Muscle layer of colon (tissue), 2 donors: ENCODE measurements around the gene IFIT1.

Source experiments
- H3K27ac ChIP-seq: one replicate; pipeline ENCODE4 v1.7.0; 2013; ENCODE audit warnings: low read depth, mild to moderate bottlenecking, low read length, moderate library complexity
- H3K27me3 ChIP-seq, 2 donors: one replicate each; pipeline ENCODE4 v1.7.0; 2013; ENCODE audit warnings: low read length in 2 of 2, mild to moderate bottlenecking in 2 of 2; ENCODE audit not compliant: insufficient read depth in 2 of 2, control insufficient read depth in 1 of 2
- H3K36me3 ChIP-seq: one replicate; pipeline ENCODE4 v1.7.0; 2013; ENCODE audit warnings: mild to moderate bottlenecking, low read length; ENCODE audit not compliant: insufficient read depth
- H3K4me1 ChIP-seq: one replicate; pipeline ENCODE4 v1.7.0; 2013; ENCODE audit warnings: mild to moderate bottlenecking, low read length; ENCODE audit not compliant: insufficient read depth
- H3K4me3 ChIP-seq, 2 donors: one replicate each; pipeline ENCODE4 v1.7.0; 2013; ENCODE audit warnings: low read length in 2 of 2, low read depth in 1 of 2, mild to moderate bottlenecking in 1 of 2, moderate library complexity in 1 of 2
- H3K9ac ChIP-seq: one replicate; pipeline ENCODE4 v1.7.0; 2013; ENCODE audit warnings: low read length
- H3K9me3 ChIP-seq: one replicate; pipeline ENCODE4 v1.7.0; 2013; ENCODE audit warnings: mild to moderate bottlenecking, low read length
- donor health status: abdominal sarcoma.
- donor health status: Adenocarcinoma of cecum.

The IFIT1 gene

DNA sequence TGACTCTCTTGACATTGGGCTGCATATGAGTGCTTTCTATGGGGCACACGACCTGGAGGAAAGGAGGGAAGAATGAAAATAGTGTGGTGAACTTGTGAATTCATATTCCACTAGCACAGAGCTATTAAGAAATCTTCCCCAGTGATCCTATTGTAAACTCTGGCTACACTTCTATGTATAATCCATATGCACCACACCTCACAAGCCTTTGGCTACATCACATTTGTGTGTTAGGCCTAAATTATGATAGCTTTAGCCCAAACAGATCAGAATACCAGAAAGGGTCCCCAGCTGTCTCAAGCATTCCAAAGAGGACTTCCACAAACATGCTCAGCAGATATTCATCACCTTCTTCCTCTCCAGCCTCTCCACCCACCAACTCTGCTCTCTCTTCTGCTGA, 24.3 kb upstream of the IFIT1 start:
- Histone ChIP-seq H3K9me3 (no peaks in the 10 kb centered on the region), H3K9ac (no peak overlapping the region), H3K36me3 (no peaks in the 10 kb centered on the region), H3K27ac (no peak overlapping the region), H3K4me3 (no peak overlapping the region), H3K27me3 (no peaks in the 10 kb centered on the region), H3K4me1 (peaks cover 19% of the 10 kb centered on the region)

DNA sequence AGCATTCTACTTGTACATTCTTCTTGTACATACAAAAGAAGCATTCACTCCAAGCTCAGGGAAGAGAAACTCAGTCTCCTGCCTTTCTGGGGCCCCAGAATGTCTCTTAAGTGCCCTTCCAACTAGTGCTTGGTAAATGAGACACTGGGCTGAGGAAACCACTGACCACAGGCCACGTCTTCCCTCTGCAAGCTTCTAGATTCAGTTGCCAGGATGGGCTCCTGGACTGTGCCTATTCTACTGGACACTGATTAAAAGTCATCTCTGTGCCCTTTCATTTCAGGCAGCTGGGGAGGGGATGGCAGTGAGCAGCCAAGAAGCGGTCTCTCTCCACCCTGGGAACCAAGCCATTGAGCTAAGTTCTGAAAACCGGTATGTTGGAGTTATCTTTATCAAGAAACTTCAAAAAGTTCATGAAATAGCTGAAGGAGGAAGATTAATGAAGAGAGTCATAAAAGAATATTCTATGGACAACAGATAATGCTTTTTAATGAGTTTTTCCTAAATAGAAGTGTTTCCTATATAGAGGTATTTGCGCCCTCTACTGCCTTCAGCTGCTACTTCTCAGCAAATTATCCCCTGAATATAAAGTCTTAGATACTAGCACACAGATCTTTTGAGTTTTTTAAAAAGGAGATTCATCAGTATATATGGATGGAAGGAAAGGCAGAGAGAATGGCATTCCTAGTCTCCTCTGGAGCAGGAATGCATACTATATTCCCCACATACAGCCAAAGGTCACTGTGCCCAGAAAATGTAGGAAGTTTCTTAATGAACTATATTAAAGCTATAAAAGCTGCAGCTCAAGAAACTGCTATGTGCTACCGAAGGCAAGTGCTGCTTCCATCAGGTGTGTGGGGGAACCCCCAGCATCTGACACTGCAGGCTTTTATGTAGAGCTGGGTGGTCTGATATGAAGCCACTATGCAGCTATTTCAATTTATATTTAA, 23.0 kb upstream of the IFIT1 start:
- H3K27ac ChIP-seq = no peak overlapping the region
- no peaks in the 10 kb centered on the region for H3K9me3 ChIP-seq
- peaks cover 32% of the 10 kb centered on the region for H3K4me1 ChIP-seq
- H3K27me3 ChIP-seq = no peaks in the 10 kb centered on the region
- no peak overlapping the region for H3K9ac ChIP-seq
- no peaks in the 10 kb centered on the region for H3K36me3 ChIP-seq
- H3K4me3 ChIP-seq = no peak overlapping the region

DNA sequence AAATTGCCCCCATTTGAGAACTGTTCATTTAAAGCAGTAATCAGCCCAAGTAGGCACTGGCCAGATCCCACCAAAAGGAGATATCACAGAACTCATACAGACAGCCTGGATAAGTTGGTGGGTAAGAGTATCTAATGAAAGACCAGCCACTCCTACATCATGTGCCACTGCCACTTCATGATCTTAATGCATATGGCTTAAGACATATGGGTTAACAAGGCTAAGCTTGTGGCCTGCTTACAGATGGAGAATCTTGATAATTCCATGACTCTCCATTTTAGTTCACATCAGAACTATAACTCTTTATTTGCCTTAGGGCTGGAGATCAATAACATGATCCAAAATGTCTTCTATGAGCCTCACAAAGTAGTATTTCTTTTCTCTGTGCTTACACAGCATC, 21.3 kb upstream of the IFIT1 start:
- no peaks in the 10 kb centered on the region for H3K36me3 ChIP-seq
- H3K27me3 ChIP-seq = no peaks in the 10 kb centered on the region
- H3K4me3 ChIP-seq = no peak overlapping the region
- H3K27ac ChIP-seq = no peak overlapping the region
- H3K9ac ChIP-seq = no peak overlapping the region
- no peaks in the 10 kb centered on the region for H3K9me3 ChIP-seq
- peaks cover 35% of the 10 kb centered on the region for H3K4me1 ChIP-seq

DNA sequence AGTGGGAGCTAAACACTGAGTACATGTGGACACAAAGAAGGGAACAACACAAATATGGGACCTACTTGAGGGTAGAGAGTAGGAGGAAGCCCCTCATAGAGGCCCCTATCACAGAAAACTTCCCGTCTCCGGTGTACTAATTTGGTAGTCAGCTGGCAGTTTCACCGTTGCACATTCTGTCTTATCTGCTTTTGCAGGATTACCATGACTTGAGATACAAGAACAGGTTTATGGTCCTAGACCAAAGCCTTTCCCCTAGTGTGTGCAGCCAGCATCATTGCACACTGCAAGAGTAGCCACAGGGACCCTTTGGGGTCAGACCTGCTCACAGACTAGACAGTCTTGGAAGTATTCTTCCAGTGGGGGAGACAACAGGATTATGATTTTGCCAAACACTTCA, 20.4 kb upstream of the IFIT1 start:
- no peak overlapping the region for H3K27ac ChIP-seq
- H3K36me3 ChIP-seq = no peaks in the 10 kb centered on the region
- no peaks in the 10 kb centered on the region for H3K27me3 ChIP-seq
- H3K4me1 ChIP-seq = peaks cover 35% of the 10 kb centered on the region
- no peak overlapping the region for H3K4me3 ChIP-seq
- no peaks in the 10 kb centered on the region for H3K9me3 ChIP-seq
- H3K9ac ChIP-seq = no peak overlapping the region

DNA sequence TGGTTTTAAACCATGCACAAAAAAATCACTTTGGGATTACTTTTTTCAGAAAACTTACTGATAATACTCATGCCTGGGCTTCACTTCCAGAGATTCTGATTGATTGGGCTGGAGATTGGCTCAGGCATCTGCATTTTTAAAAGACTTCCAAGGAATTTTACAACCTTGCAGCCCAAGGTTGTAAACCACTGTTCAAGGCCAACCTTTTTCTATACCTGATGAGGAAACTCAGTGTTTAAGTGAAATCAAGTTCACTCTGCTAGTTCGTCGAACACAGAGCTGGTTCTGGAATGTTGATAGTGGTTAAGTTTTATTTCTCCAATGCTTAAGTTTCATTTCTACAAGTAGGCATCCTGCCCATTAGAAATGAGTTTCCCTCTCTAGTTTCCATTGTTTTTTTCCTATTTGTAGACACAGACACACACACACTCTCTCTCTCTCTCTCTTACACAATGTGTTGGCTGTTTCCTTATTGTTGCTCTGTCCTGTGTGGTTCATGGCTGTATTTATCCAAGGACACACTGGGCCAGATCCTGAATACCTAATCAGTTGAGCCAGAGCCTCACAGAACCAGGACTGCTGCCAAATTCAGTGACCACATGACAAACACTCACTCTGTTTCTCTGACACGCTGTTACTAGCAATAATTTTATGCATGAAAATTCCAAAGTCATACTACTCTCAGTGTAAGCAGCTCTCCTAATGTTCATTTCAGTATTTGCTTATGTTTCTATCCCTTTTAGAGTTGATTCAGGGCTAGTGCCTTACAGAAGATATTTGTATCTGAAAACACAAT, 18.3 kb upstream of the IFIT1 start:
- Histone ChIP-seq H3K36me3 (no peaks in the 10 kb centered on the region), H3K4me1 (peaks cover 24% of the 10 kb centered on the region), H3K27me3 (no peaks in the 10 kb centered on the region), H3K9ac (no peak overlapping the region), H3K27ac (peak overlapping the region; percentile 5), H3K4me3 (no peak overlapping the region), H3K9me3 (no peaks in the 10 kb centered on the region)

DNA sequence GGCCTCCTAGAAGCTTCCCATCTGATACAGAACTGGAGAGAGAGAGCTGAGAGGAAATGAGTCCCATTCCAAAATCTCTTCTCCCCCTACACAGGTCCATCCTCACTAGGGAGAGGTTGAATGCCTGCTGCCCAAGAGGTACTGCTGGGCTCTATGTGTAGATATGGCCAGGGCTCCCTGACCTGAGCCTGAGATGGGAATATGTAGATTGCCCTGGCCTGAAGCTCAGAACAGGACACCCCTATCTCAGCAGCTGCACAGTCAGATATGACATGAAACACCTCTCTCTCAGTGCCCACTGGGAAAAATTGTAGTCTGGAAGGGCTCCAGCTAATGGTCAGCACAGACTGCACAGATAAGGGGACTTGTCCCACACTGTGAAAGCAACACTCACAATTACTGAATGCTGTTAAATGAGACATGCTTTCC, 17.7 kb upstream of the IFIT1 start:
- peak overlapping the region; percentile 5 for H3K27ac ChIP-seq
- no peaks in the 10 kb centered on the region for H3K9me3 ChIP-seq
- no peaks in the 10 kb centered on the region for H3K36me3 ChIP-seq
- no peak overlapping the region for H3K4me3 ChIP-seq
- peaks cover 19% of the 10 kb centered on the region for H3K4me1 ChIP-seq
- H3K9ac ChIP-seq = no peak overlapping the region
- no peaks in the 10 kb centered on the region for H3K27me3 ChIP-seq

DNA sequence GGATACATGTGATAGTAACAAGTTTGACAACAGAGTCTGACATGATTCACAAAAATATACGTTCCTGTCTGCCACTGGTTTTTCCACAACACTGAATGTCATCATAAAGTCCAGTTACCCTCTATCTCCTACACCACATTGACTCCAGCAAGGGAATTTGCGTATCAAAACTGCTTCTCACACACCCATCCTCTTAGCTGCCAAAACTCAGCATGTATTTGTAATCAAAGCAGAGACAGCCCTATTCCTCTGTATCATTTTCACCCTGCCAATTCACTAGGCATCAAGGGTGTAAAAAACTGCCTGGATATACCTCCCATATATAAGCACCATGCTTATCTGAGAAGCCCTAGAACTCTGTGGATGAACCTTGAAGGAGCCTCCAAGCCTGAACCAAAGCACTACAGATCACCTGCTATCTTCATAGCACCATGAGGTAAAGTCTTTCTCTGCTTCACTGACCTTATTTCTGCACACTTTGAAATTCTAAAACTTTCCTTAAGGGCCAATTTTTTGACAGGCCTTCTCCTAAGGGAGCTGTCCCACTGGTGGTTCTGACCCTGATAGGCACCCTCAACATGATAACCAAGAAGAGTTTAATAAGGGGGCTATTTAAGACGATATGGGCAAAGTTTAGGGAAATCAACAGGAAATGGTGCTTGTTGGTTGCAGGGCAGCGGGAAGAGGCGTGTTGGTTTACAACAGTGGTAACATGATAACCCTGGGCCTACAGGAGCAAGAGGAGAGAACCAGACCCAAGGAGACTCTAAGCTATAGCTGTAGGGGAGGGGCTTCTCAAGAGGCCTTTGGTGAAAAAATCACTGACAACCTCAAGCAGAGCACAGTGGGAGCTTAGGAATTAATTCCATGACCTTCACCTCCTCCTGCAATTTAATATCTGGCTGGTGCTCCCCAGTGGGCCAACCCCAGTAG, 14.5 kb upstream of the IFIT1 start, which contains the start of gene IFIT1B:
IFIT1B (plus strand) TSS at position 352 of the 933 bp plus-strand sequence; CDS start at position 432, 80 bp downstream.
- no peak within 1 kb of the TSS for H3K27ac ChIP-seq
- H3K4me1 ChIP-seq = peaks cover 19% of the 10 kb centered on the region
- H3K4me3 ChIP-seq = no peak within 1 kb of the TSS
- H3K27me3 ChIP-seq = no peaks in the 10 kb centered on the region
- no peaks in the 10 kb centered on the region for H3K36me3 ChIP-seq
- no peak within 1 kb of the TSS for H3K9ac ChIP-seq
- no peaks in the 10 kb centered on the region for H3K9me3 ChIP-seq

DNA sequence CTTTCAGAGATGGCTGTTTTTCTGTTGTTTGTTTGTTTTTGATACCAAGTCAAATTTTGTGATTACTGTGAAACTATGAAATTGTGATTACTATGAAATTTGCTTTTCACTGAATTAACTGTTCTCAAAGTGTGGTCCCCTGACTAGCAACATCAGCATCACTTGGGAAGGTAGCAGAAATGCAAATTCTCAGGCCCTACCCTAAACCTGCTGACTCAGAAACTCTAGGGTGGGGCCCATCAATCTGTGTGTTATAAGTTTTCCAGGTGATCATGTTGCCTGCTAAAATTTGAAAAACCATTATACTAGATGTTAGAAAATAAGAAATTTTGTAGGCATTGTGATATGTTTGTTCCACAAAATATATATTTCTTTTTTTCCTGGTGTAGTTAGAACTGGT, 13.3 kb upstream of the IFIT1 start:
- Histone ChIP-seq H3K9me3 (no peaks in the 10 kb centered on the region), H3K36me3 (no peaks in the 10 kb centered on the region), H3K4me1 (peaks cover 10% of the 10 kb centered on the region)

DNA sequence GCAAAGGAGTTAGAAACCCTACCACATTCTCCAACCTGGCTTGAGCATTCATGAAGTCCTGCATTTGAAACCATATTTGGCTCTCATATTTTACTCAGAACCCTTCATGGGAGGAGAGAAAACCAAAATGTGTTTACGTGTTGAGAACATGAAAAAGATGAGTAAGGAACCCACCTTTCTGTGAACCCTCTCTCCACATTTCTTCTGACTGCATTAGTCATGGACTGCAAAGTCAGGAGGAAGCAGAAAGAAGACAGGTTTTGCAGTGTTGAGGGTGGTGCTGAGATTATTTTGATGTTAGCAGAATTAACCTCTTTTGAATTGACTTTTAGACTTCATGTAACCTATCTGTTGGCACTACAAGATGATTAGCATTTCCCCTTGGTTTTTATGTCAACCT, 9.7 kb upstream of the IFIT1 start:
- Histone ChIP-seq H3K4me1 (no peaks in the 10 kb centered on the region), H3K9me3 (no peaks in the 10 kb centered on the region), H3K9ac (no peak overlapping the region), H3K36me3 (no peaks in the 10 kb centered on the region), H3K27me3 (no peaks in the 10 kb centered on the region), H3K4me3 (no peak overlapping the region), H3K27ac (no peak overlapping the region)

More for the DNA sequence above, 13.3 kb upstream of the IFIT1 start:
- Histone ChIP-seq H3K27me3 (no peaks in the 10 kb centered on the region), H3K4me3 (no peak overlapping the region), H3K9ac (no peak overlapping the region), H3K27ac (no peak overlapping the region)

DNA sequence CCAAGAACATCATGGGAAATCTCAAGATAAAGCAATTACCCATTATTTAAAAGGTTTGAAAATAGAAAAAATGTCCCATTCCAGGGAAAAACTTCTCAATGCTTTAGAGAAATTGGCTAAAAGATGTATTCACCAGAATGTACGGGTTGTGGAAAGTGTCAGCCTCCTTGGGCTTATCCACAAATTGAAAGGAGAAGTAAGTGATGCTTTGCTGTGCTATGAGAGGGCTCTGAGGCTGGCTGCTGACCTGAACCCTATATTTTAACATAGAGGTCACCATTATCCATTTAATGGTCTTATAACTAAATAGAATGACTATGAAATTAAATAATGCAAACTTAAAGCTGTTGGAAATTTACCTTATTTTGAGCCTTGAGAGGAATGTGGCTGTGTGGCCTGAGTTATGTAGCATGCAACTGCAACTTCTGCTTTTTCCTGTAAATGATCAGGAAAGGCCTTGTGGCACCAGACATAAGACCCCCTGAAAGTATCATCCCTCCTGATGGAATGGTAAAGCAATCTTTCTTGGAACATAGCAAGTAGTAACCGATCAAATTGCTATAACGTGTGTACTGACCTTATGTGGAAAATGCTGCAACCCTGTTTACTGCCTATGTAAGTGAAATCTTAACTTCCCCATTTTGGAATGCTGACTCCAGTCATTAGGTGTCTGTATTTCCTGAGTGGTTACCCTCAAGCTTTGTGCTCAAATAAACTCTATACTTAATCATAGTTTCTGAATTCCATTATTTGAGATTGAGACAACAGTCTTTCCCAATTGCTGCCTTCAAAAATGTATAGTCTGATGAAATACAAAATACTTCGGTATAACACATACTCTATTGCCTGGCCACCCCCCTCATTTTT, 7.7 kb upstream of the IFIT1 start:
- H3K9ac ChIP-seq = no peak overlapping the region
- H3K4me1 ChIP-seq = no peaks in the 10 kb centered on the region
- H3K27ac ChIP-seq = no peak overlapping the region
- no peaks in the 10 kb centered on the region for H3K27me3 ChIP-seq
- no peaks in the 10 kb centered on the region for H3K36me3 ChIP-seq
- H3K9me3 ChIP-seq = no peaks in the 10 kb centered on the region
- no peak overlapping the region for H3K4me3 ChIP-seq
